ENCODE measurements around the gene BDP1. TPM values are rescaled to one million over a fixed set of nuclear protein-coding genes. Genes with fewer than 3 reads are reported as not detected.
A peak's percentile ranks its signal among the peaks of the same experiment; 100 is the strongest.
"Not testable (repeated sequence)": the region's sequence is repeated elsewhere in the genome, so short reads cannot be mapped to it uniquely, and the experiment has no call there.

BDP1 gene, protein sequence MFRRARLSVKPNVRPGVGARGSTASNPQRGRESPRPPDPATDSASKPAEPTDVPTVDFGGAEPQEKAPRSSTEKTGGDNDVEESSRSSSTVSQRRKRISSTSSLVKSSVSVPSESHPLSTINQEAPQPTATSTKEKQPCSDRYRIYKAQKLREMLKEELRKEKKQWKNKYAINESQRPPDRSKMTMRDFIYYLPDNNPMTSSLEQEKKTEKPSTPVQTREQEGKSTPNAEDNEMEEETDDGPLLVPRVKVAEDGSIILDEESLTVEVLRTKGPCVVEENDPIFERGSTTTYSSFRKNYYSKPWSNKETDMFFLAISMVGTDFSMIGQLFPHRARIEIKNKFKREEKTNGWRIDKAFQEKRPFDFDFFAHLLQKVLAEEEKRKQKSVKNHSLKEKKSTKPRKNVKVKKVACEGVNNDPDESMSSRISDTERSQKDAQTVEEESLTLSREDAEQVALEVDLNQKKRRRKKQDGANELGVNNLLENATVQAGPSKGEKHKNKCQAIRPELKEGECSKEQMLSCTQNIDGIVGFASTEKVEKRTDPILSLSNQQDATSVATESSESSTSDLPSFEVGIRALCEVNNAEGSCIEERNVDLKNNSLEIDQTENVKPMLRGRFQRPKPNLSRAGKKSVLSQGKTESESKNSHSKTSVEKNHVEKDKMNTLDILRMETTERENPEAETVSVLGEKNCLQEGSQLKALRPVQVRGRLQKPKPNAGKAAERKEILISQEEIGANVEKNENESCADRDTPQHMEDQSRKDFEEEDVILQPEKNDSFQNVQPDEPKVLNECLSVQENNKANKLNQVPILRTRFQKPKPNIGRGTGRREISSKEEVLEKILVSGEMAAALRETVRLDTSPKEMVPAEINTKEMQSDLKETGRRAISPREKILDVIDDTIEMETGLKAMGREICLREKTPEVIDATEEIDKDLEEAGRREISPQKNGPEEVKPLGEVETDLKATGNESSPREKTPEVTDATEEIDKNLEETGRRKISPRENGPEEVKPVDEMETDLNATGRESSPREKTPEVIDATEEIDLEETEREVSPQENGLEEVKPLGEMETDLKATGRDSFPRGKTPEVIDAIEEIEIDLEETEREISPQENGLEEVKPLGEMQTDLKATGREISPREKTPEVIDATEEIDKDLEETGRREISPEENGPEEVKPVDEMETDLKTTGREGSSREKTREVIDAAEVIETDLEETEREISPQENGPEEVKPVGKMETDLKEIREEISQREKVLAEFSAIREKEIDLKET (N-terminal part only)
- total RNA-seq: 12.8 TPM
- long read RNA-seq, partial matches to known transcripts: 1 of 2 reads
- long read RNA-seq, other reads (novel, unspliced or antisense): 1 of 2 reads

DNA sequence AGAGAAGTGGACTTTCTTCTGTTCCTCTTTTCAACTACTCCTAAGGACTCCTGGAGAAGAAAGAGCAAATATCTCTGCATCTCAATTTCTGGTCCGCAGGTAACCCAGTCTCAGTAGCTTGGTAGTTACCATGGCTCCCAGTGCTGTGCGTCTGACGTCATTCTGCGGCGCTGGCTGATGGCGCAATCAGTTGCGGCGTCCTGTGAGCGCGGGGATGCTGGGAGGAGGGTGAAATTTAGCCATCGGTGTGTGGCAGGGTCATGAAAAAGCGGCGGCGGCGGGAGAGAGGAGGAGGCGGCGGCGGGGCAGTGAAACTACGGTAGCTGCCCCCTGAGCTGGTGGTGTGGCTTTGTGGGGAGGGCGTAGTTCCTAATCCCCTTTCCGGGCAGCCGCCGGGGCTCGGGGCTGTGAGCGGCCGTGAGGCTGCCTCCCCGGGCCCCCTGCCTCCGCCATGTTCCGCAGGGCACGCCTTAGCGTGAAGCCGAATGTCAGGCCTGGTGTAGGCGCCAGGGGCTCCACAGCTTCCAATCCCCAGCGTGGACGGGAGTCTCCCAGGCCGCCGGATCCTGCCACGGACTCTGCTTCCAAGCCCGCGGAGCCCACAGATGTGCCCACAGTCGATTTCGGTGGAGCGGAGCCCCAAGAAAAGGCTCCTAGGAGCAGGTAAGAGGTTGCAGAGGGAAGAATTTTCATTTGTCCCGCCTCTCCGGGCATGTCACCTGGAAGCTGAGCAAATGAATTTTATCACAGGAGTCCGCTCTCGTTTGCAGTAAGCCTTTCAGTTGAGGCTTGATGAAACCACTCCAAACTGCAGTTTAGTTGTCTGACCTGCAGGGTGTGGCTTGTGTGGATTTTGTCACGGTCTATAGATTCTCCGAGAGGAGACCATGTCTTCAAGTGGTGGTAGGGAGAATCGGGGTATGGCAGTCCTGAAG, at the start of gene BDP1:
BDP1 (plus strand) TSS at position 225 of the 935 bp plus-strand sequence; CDS start at position 452, 227 bp downstream.
- ATAC-seq (ENCODE audit: poor library complexity) (peak; percentile 99), DNase-seq (peak; percentile 99)
- intact Hi-C loops (cut with DNase I): no loop called here

GRCh38 chr5:71410088-71410487, 45.4 kb upstream of the BDP1 start:
- DNase-seq; ATAC-seq (ENCODE audit: poor library complexity); intact Hi-C loops (cut with DNase I): not testable (repeated sequence)

DNA sequence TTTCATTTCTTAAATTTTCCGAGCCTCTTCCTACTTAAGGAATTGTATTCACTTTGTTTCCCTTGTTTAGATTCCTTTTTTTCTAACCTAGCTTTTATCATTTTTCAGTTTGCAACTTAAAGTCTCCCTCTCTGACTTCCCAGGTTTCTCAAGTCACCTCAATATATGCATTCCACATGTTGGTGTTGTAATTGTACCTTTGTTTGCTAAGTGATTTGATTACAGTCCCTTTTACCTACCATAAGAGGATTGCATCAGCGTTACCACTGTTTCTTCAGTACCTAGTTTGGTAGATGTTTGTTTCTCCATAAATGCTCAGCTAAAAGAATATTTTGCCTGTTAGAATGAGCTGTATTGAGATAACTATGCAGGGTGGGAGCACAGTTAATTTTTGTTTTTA, 39.8 kb upstream of the BDP1 start:
- DNase-seq; intact Hi-C loops (cut with DNase I); ATAC-seq (ENCODE audit: poor library complexity): not testable (repeated sequence)

DNA sequence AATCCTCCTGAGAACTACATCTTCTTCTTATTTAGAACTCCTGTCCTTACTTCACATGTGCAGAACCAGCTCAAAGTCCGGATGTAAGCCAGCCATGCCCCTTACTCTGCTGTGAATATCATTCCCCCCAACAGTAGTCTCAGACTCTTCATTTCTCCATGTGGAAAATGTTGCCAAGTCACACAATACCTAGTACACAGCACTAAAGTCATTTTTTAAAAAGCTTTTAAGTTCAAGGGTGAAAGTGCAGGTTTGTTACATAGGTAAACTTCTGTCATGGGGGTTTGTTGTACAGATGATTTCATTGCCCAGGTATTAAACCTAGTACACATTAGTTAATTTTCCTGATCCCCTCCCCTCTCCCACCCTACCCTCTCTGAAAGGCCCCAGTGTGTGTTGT, 37.4 kb upstream of the BDP1 start:
- intact Hi-C loops (cut with DNase I); ATAC-seq (ENCODE audit: poor library complexity); DNase-seq: not testable (repeated sequence)

DNA sequence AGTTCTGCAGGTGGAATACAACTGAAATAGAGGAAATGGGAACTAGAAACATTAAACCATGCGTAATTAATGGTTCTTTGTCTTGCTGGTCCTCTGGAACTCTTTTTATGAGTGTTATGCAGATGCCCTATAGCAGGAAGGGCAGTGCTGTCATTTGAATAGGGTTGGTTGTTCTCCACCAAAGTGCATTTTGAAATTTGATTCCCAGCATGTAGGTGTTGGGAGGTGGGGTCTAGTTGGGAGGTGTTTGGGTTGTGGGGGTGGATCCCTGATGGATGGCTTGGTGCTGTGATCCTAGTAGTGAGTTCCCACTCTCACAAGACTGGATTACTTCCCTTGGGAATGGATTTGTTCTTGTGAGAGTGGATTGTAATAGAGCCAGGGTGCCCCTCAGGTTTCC, 34.2 kb upstream of the BDP1 start:
- ATAC-seq (ENCODE audit: poor library complexity); DNase-seq; intact Hi-C loops (cut with DNase I): not testable (repeated sequence)

GRCh38 chr5:71423896-71424295, 31.6 kb upstream of the BDP1 start:
- peak; percentile 70 for ATAC-seq (ENCODE audit: poor library complexity)
- intact Hi-C loops (cut with DNase I); DNase-seq: not testable (repeated sequence)

GRCh38 chr5:71426686-71427474, 28.6 kb upstream of the BDP1 start:
- DNase-seq; intact Hi-C loops (cut with DNase I); ATAC-seq (ENCODE audit: poor library complexity): not testable (repeated sequence)

DNA sequence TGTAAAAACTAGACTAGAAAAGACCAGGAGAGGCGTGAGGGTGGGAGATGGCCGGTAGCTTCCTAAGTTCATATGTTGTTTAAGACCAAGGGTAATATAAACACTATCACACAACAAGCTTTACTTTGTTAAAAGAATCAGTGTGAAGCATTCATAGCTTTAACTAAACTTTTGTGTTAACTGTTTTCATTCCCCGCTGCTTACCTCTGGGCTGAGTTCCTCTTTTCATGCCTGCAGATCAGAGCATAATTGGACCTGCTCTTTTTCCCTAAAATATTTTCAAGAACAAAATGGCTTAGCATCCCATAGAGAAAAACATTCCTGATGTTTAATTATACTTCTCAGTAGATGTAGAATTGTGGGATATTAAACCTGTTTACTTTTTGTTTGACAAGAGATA, 23.0 kb upstream of the BDP1 start:
- DNase-seq; ATAC-seq (ENCODE audit: poor library complexity); intact Hi-C loops (cut with DNase I): not testable (repeated sequence)

DNA sequence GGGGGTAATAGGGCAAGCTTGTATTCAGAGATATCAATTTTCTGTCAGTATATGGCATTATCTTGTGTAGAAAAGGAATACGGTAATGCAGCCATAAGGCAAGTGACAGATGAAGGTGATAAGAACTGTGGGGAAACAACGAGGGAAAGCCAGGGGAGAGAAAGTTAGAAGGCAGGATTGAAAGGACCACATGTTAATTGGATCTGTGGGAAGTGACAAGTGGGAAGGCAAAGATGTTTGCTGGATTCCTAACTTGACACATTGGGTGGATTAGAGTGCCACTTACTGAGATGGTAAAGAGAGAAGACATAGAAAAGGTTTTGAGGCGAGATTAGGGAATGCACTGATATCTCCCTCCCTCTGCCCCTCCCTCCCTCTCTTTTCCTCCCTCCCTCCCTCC, 20.6 kb upstream of the BDP1 start:
- ATAC-seq (ENCODE audit: poor library complexity); intact Hi-C loops (cut with DNase I); DNase-seq: not testable (repeated sequence)

DNA sequence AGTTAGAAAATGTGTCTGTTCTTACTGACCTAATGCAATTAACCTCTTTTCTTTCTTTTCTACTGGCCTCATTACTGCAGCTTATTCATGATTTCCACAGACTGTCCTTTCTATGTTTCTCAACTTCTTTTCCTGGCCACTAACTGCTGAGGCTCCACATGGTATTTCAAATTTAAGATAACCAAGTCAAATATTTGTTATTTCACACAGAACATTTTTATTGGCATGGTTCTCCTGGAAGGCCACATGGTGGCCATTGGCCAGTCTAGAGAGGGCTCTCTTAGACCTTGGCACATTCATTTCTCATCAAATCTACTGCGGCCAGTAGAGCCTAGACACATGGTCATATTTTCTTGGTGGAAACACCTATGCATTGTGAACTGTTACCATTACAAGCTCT, 13.9 kb upstream of the BDP1 start:
- ATAC-seq (ENCODE audit: poor library complexity); intact Hi-C loops (cut with DNase I): not testable (repeated sequence)

DNA sequence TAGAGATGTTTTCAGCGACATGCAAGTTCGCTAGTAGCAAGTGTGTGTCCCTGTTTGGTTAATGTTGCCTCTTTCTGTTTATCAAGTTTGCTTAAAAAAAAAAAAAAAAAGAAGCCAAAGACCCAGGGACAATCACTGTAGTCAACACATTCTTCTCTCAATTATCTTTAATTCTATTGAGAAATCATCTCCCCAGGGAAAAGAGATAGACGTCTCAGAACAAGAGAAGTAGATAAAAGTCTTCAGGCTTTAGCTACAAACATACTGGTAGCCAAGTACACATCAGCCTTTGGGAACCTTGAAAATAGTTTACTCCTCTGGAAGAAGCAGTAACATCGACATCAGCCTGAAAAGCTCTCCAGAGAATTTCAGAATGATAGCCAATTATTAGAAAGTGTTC, 11.6 kb upstream of the BDP1 start:
- DNase-seq; intact Hi-C loops (cut with DNase I); ATAC-seq (ENCODE audit: poor library complexity): not testable (repeated sequence)

More for the DNA sequence above, 13.9 kb upstream of the BDP1 start:
- not testable (repeated sequence) for DNase-seq

- not testable (repeated sequence) for ATAC-seq (ENCODE audit: poor library complexity)
Observed at GRCh38 chr5:71445015-71445414, 10.4 kb upstream of the BDP1 start.

GRCh38 chr5:71445523-71446152, 9.8 kb upstream of the BDP1 start:
- peak; percentile 69 for ATAC-seq (ENCODE audit: poor library complexity)
- intact Hi-C loops (cut with DNase I); DNase-seq: not testable (repeated sequence)

More at GRCh38 chr5:71445015-71445414, 10.4 kb upstream of the BDP1 start:
- intact Hi-C loops (cut with DNase I); DNase-seq: not testable (repeated sequence)

DNA sequence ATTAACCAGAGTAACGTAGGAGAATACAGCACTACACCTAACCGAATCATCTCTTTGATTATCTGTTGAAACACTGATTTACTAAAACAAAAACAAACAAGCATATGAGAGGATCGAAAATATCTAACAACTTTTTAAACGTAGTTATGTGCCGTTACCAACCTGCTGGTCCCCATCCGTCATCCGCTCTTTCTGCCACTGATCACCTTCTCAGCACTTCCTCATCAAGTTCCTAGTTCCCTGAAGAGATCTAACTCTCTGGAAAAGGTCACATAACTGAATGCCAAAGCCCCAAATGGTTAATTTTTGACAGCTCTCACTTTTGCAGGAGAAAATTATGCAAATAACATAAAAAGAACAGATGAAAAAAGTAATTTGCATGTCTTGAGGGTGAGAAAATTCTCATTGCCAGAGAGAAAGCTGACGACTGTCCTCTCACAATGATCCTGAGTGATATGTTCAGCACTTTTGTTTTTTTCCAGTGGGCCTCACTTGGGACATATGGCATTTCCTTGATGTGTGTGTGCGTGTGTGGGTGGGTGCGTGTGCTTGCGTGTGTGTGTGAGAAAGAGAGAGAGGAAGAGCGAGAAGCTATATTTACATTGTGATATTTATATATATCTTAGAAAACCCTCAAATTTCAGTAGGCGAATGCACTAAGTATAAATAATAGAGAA, 8.8 kb upstream of the BDP1 start:
- intact Hi-C loops (cut with DNase I); DNase-seq: not testable (repeated sequence)
- peak; percentile 27 for ATAC-seq (ENCODE audit: poor library complexity)

DNA sequence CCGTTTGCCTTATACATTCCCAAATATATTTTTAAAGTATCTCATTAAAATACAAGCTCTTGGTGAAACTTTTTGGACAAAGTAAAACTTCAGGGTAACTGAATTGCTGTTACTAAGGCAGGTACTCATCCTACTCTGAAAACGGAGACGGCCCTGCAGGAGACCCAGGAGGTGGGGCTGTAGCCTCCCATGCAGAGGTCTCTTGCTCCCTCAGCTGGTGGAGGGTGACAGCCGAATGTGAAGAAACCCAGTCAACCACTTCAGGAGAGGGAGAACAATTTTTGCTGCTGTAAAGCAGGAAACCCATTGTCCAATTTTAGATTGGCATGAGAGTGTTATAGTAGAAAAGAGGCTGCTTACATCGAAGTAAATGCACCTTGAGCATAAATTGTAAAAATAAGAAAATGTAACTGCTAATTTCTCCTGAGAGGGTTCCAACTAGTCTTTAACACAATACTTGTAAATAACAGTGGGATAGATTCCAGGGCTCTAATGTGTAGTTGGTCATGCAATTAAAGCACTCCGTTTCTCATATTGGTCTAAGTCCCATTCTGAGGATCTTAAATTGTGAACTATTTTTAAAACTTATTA, 8.1 kb upstream of the BDP1 start:
- ATAC-seq (ENCODE audit: poor library complexity) (peak; percentile 97), DNase-seq (peak; percentile 52)
- intact Hi-C loops (cut with DNase I): not testable (repeated sequence)
